Tibial nerve (tissue), 4 donors: ENCODE measurements around the gene BIRC2. TPM values are rescaled to one million over a fixed set of nuclear protein-coding genes. Genes with fewer than 3 reads are reported as not detected.

Source experiments
- DNase-seq, 2 donors: peaks; one replicate each; pipeline ENCODE4 v3.0.0-alpha.2; 2019; ENCODE audit warnings: low spot score in 2 of 2
- H3K27ac ChIP-seq, 4 donors: fragments of 200-600 bp; sonication (generic) in 3 of 4; one replicate each; pipeline ENCODE4 v1.5.1; 2017 to 2019; ENCODE audit warnings: mild to moderate bottlenecking in 1 of 4
- H3K27me3 ChIP-seq, 2 donors: fragments of 200-600 bp; sonication (generic) in 1 of 2; one replicate each; pipeline versions ENCODE4 v1.5.1 to v1.6.0; 2017 to 2019
- H3K36me3 ChIP-seq, 3 donors: fragments of 200-600 bp; sonication (generic); one replicate each; pipeline ENCODE4 v1.5.1; 2018 to 2019
- H3K4me1 ChIP-seq, 4 donors: fragments of 200-600 bp; sonication (generic) in 3 of 4; one replicate each; pipeline ENCODE4 v1.5.1; 2017 to 2019
- H3K4me3 ChIP-seq, 4 donors: fragments of 200-600 bp; sonication (generic) in 3 of 4; one replicate each; pipeline ENCODE4 v1.5.1; 2017 to 2019; ENCODE audit warnings: mild to moderate bottlenecking in 1 of 4, moderate library complexity in 1 of 4
- H3K9me3 ChIP-seq, 4 donors: fragments of 200-600 bp; sonication (generic) in 3 of 4; one replicate each; pipeline ENCODE4 v1.5.1; 2017 to 2019
- CTCF ChIP-seq, 5 experiments: fragments of 200-600 bp in 3 of 5; fragments of 450-650 bp in 2 of 5; sonication (generic) in 3 of 5; IDR thresholded peaks; one replicate each; pipeline ENCODE4 v1.5.1; 2016 to 2019; ENCODE audit warnings: antibody characterized with exemption in 5 of 5, mild to moderate bottlenecking in 3 of 5, moderate library complexity in 2 of 5
- EP300 ChIP-seq, 2 donors: sonication (generic); formaldehyde crosslinking; IDR thresholded peaks; one replicate each; pipeline ENCODE4 v1.6.1; 2017; ENCODE audit warnings: antibody characterized with exemption in 2 of 2, mild to moderate bottlenecking in 1 of 2
- POLR2A ChIP-seq, 2 donors: fragments of 450-650 bp; IDR thresholded peaks; one replicate each; pipeline ENCODE4 v1.6.1; 2017; ENCODE audit warnings: antibody characterized with exemption in 2 of 2, mild to moderate bottlenecking in 2 of 2, moderate library complexity in 2 of 2
- WGBS, 2 donors: methylation state at CpG; one replicate each; pipeline ENCODE4 v1.1.5; 2018; 5-methylcytosine and 5-hydroxymethylcytosine counted together
- total RNA-seq, 4 donors: library from RNA; depleted of rRNA; stranded (reverse); fragments of >200 nt; gene quantifications; one replicate each; pipeline ENCODE4 v1.1.0, GENCODE V29; 2016

The BIRC2 gene
- total RNA-seq, 4 donors from 2014 or later: 39.0 to 74.5 (median 51.4) TPM

GRCh38 chr11:102421261-102421660 is 74.2 kb downstream of the BIRC2 start:
- no peak overlapping the region for H3K4me3 ChIP-seq
- no peak for TF ChIP-seq EP300 (IDR thresholded peaks at IDR 0.05)
- no peak for TF ChIP-seq CTCF (IDR thresholded peaks at IDR 0.05)
- TF ChIP-seq POLR2A (IDR thresholded peaks at IDR 0.05): no peak
- no peak for DNase-seq
- WGBS, 2 donors: 27 to 34% methylated on average over 3 of the region's 3 CpGs
- H3K27ac ChIP-seq: peak overlapping the region in 1 of 4 donors; percentile 61
- peaks cover 0 to 12% (median 5%) of the 10 kb centered on the region in 4 donors for H3K9me3 ChIP-seq
- H3K27me3 ChIP-seq: no peaks in the 10 kb centered on the region
- peaks cover 0 to 55% (median 11%) of the 10 kb centered on the region in 4 donors for H3K4me1 ChIP-seq
- H3K36me3 ChIP-seq: peaks cover 0 to 7% (median 0%) of the 10 kb centered on the region in 3 donors

- TF ChIP-seq CTCF (IDR thresholded peaks at IDR 0.05) (no peak), EP300 (IDR thresholded peaks at IDR 0.05) (no peak), POLR2A (IDR thresholded peaks at IDR 0.05) (no peak)
- DNase-seq: no peak
- WGBS, 2 donors: 68 to 74% methylated on average over 4 of the region's 4 CpGs
- H3K27me3 ChIP-seq: no peaks in the 10 kb centered on the region
- H3K4me1 ChIP-seq: peaks cover 0 to 55% (median 19%) of the 10 kb centered on the region in 4 donors
- peaks cover 0 to 7% (median 0%) of the 10 kb centered on the region in 3 donors for H3K36me3 ChIP-seq
- peak overlapping the region in 1 of 4 donors; percentile 40 for H3K27ac ChIP-seq
- peaks cover 0 to under 1% (median 0%) of the 10 kb centered on the region in 4 donors for H3K9me3 ChIP-seq
- no peak overlapping the region for H3K4me3 ChIP-seq
These were observed 76.1 kb downstream of the BIRC2 start for GRCh38 chr11:102422817-102423712.

GRCh38 chr11:102423936-102424335 is 76.9 kb downstream of the BIRC2 start:
- Histone ChIP-seq H3K4me3 (no peak overlapping the region), H3K9me3 (no peaks in the 10 kb centered on the region), H3K27ac (peak overlapping the region in 2 of 4 donors; percentile 9 to 49), H3K36me3 (no peaks in the 10 kb centered on the region), H3K4me1 (peaks cover 0 to 60% (median 23%) of the 10 kb centered on the region in 4 donors), H3K27me3 (no peaks in the 10 kb centered on the region)
- DNase-seq: no peak
- 62 to 67% methylated on average over 1 of the region's 1 CpG for WGBS, 2 donors
- TF ChIP-seq EP300 (IDR thresholded peaks at IDR 0.05): no peak
- TF ChIP-seq POLR2A (IDR thresholded peaks at IDR 0.05): no peak
- no peak for TF ChIP-seq CTCF (IDR thresholded peaks at IDR 0.05)

GRCh38 chr11:102426000-102426399 is 79.0 kb downstream of the BIRC2 start:
- 45 to 63% methylated on average over 2 of the region's 2 CpGs for WGBS, 2 donors
- Histone ChIP-seq H3K27ac (peak overlapping the region in 2 of 4 donors; percentile 74 to 83), H3K4me1 (peaks cover 0 to 65% (median 31%) of the 10 kb centered on the region in 4 donors)

More at GRCh38 chr11:102426000-102426399, 79.0 kb downstream of the BIRC2 start:
- H3K36me3 ChIP-seq: no peaks in the 10 kb centered on the region
- TF ChIP-seq POLR2A (IDR thresholded peaks at IDR 0.05) (no peak), CTCF (IDR thresholded peaks at IDR 0.05) (no peak), EP300 (IDR thresholded peaks at IDR 0.05) (no peak)
- no peaks in the 10 kb centered on the region for H3K9me3 ChIP-seq
- no peak for DNase-seq
- no peak overlapping the region for H3K4me3 ChIP-seq
- no peaks in the 10 kb centered on the region for H3K27me3 ChIP-seq
